ENCODE results near the gene ASAP3. TPM values are rescaled to one million over a fixed set of nuclear protein-coding genes. Genes with fewer than 3 reads are reported as not detected.

The ASAP3 gene
- total RNA-seq (2022; extraction: Qiagen RNA extraction): 2.7 to 4.4 TPM (median 4.0 TPM) in 5 replicates

GRCh38 chr1:23483321-23484252 lies at the start of gene ASAP3:
Gene ASAP3 (minus strand): TSS chr1:23484179. CDS start chr1:23484133, 46 bp downstream.

GRCh38 chr1:23530747-23531561 lies 47.0 kb upstream of the ASAP3 start, which contains the start of gene E2F2:
Gene E2F2 (minus strand): TSS chr1:23531233. CDS start chr1:23530793, 440 bp downstream.

GRCh38 chr1:23424293-23425192 lies 59.4 kb downstream of the ASAP3 start, which contains the start of gene TCEA3:
Gene TCEA3 (minus strand): TSS chr1:23424748. CDS start chr1:23424633, 115 bp downstream.

Other genes starting within 250 kb of the ASAP3 start
- 150 to 219 TPM (median 164 TPM) in 5 replicates for gene HNRNPR, start 139.9 kb downstream of the ASAP3 start, total RNA-seq (2022; extraction: Qiagen RNA extraction)
- gene ZNF436, start 114.3 kb downstream of the ASAP3 start, total RNA-seq (2022; extraction: Qiagen RNA extraction): 4.9 to 5.8 TPM (median 5.3 TPM) in 5 replicates
- gene TCEA3, start 59.4 kb downstream of the ASAP3 start, total RNA-seq (2022; extraction: Qiagen RNA extraction): 0.41 to 0.72 TPM (median 0.58 TPM) in 5 replicates
- 2.2 to 3.1 TPM (median 2.7 TPM) in 5 replicates for gene E2F2, start 47.1 kb upstream of the ASAP3 start, total RNA-seq (2022; extraction: Qiagen RNA extraction)
- 322 to 443 TPM (median 373 TPM) in 5 replicates for gene ID3, start 75.3 kb upstream of the ASAP3 start, total RNA-seq (2022; extraction: Qiagen RNA extraction)
- 1,332 to 1,474 TPM (median 1,426 TPM) in 5 replicates for gene RPL11, start 207.6 kb upstream of the ASAP3 start, total RNA-seq (2022; extraction: Qiagen RNA extraction)

Data from A549 treated with CORT108297 at 1 μM for 4 hours (cell line).